Measurements from ENCODE around the gene MNT.

MNT gene

DNA sequence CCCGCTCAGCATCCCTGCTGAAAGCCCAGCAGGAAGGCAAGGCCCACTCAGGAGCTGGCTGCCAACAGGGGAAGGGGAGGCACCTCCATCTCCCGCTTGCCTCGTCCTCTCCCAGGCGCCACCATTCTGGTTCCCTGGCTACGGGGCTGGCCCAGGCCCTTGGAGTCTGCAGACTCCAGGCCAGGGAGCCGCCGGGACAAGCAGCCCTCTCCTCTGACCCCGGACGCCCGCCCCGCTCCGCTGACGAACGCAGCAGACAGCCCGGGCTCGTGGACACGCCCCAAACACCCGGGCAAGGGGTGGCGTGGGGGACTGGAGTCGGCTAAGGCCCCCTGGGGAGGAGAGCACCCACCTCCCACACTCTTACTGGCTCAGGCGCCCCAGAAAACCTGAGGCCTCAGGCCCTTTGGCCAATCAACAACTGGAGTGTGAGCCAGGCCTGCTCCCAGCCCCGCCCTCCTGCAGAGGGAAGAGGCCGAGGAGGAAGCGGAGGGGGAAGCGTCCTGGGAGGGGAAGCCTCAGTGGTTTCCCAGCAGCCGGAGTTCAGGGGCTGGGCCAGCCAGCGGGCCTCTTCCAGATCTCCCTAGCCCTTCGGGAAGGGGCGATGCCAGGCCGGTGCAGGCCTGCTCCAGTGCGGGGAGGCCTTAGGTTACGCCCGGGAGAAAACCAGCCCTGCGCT, 4.2 kb downstream of the MNT start:
- peak overlapping the region; percentile 90 for H3K27ac ChIP-seq
- H3K27me3 ChIP-seq (replicated peaks), result no peaks in the 10 kb centered on the region
- DNase-seq, result peak; percentile 97
- in situ Hi-C loops (cut with HindIII; ENCODE audit: low pct_ligation_motif_present, low sequenced_read_pairs), result no loop called here
- no peaks in the 10 kb centered on the region for H3K36me3 ChIP-seq (replicated peaks)
- TF ChIP-seq, protein P1, sequence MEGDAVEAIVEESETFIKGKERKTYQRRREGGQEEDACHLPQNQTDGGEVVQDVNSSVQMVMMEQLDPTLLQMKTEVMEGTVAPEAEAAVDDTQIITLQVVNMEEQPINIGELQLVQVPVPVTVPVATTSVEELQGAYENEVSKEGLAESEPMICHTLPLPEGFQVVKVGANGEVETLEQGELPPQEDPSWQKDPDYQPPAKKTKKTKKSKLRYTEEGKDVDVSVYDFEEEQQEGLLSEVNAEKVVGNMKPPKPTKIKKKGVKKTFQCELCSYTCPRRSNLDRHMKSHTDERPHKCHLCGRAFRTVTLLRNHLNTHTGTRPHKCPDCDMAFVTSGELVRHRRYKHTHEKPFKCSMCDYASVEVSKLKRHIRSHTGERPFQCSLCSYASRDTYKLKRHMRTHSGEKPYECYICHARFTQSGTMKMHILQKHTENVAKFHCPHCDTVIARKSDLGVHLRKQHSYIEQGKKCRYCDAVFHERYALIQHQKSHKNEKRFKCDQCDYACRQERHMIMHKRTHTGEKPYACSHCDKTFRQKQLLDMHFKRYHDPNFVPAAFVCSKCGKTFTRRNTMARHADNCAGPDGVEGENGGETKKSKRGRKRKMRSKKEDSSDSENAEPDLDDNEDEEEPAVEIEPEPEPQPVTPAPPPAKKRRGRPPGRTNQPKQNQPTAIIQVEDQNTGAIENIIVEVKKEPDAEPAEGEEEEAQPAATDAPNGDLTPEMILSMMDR (IDR thresholded peaks at IDR 0.05; ENCODE audit: low read depth, low read length, missing control alignments), result no peak
- H3K4me3 ChIP-seq (ENCODE audit: low read depth, low read length), result peak overlapping the region; percentile 38

DNA sequence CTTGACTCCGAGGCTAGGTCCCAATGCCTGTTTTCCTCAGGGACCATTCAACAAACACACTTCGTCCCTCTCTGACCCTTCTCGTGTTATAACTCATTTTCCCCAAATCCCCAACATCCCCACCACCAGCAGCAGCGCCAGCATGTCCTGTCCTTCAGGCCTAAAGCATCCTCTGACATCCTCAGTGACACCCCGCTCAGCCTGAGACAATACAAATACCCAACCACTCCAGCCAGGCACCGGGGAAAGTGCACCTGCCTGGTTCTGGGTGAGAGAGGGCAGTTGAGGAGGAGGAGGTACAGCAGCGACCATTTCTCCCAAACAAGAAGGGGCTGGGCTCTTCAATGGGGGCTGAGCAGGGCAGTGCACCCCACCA, 4.7 kb downstream of the MNT start:
- Histone ChIP-seq H3K27ac (peak overlapping the region; percentile 90), H3K36me3 (replicated peaks) (no peaks in the 10 kb centered on the region), H3K4me3 (ENCODE audit: low read depth, low read length) (peak overlapping the region; percentile 38), H3K27me3 (replicated peaks) (no peaks in the 10 kb centered on the region)
- in situ Hi-C loops (cut with HindIII; ENCODE audit: low pct_ligation_motif_present, low sequenced_read_pairs), result no loop called here
- TF ChIP-seq, protein P1 (IDR thresholded peaks at IDR 0.05; ENCODE audit: low read depth, low read length, missing control alignments), result no peak
- DNase-seq, result no peak

DNA sequence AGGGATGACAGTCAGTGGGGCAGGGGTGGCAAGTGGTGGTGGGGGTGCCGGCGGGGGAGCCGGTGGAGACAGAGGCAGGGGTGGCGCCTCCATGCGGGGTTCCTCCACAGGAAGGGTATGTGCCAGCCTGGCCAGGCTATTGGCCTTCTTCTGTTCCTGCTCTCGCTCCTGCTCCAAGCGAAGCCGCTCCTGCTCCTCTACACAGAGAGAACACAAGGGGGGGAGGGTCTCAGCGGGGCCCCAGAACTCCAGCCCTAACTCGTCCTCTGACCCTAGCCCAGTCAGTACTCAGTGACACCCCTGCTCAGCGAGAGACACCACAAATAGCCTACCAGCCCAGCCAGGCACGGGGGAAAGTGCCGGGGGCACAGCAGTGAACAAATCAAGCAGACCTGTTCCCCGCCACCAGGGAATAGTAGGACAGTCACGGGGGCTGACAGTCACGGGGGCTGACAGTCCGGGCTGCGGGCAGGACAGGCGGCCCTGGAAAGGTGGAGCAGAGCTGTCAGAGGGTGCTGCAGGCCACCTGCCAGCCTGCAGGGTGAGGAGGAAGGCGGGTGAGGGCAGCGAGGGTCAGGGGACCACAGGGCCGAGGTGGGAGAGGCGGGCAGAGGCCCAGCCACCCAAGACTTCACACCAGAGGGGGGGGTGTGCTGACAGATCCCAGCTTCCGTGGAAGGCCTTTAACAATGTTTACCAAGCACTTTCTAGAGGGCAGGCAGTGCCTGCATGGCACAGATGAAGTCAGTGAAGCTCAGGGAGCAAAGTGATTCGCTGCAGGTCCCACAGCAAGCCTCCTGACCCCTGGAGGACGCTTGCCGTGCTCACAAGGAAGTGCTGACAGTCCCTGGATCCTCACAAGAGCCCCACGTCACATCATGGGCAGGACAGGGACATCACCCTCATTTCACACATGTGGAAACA, 5.3 kb downstream of the MNT start:
- Histone ChIP-seq H3K4me3 (ENCODE audit: low read depth, low read length) (no peak overlapping the region), H3K36me3 (replicated peaks) (no peaks in the 10 kb centered on the region), H3K27me3 (replicated peaks) (no peaks in the 10 kb centered on the region), H3K27ac (peak overlapping the region; percentile 90)
- in situ Hi-C loops (cut with HindIII; ENCODE audit: low pct_ligation_motif_present, low sequenced_read_pairs), result no loop called here
- DNase-seq, result peak; percentile 63
- TF ChIP-seq, protein P1 (IDR thresholded peaks at IDR 0.05; ENCODE audit: low read depth, low read length, missing control alignments), result peak; percentile 25

DNA sequence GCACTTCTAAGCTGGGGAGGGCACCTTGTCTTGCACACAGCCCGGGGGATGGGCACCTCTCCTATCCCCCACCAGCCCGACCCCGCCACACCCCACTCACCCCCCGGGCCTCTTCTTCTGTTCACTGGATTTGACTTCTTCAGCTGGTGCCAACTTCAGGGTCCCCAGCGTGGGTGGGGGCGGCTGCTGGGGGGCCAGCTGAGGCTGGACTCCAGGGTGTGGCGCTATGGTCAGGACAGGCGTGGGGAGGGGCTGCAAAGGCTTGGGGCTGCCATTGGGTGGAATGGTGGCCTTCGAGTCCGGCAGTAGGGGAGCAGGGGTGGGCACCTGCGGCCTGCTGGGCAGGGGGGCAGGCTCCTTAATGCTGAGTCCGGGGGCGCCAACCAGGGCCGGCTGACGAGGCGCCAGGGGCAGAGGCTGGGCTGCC, 6.1 kb downstream of the MNT start:
- TF ChIP-seq, protein P1 (IDR thresholded peaks at IDR 0.05; ENCODE audit: low read depth, low read length, missing control alignments), result no peak
- Histone ChIP-seq H3K27me3 (replicated peaks) (no peaks in the 10 kb centered on the region), H3K27ac (no peak overlapping the region), H3K36me3 (replicated peaks) (no peaks in the 10 kb centered on the region), H3K4me3 (ENCODE audit: low read depth, low read length) (no peak overlapping the region)
- in situ Hi-C loops (cut with HindIII; ENCODE audit: low pct_ligation_motif_present, low sequenced_read_pairs), result no loop called here
- DNase-seq, result no peak

DNA sequence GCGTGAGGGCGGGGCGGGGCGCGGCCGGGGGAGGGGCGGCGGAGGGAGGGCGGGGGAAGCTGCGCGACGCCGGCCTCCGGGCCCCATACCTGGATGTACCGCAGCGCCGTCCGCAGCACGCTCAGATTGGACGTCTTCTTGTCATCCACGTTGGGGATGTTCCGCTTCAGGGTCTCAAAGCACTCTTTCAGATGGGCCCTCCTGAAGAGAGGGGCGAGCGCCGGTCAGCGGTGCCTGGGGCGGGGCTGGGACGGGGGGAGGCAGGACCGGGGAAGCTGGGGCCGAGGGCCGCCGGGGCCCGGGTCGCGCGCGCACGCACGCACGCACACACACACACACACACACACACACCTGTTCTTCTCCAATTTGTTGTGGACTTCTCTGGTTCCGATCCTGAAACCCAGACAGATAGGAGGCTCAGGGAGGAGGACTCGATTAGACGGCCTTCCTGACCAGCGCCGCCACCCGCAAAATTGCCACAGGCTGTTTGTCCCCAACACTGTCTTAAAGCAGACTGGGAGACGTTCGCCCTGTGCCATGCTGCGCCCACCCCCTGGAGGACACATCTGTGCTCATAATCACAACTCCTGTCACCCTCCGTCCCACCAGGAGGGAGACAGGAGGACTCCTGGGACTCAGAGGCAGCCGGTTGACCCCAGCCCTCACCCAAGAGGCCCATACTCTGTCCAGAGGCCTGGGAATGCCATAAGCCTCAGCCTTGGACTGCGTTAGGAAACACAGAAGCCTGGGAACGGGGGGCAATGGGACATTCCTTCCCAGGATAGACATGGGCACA, 6.7 kb downstream of the MNT start:
- TF ChIP-seq, protein P1 (IDR thresholded peaks at IDR 0.05; ENCODE audit: low read depth, low read length, missing control alignments), result no peak

More for the DNA sequence above, 6.7 kb downstream of the MNT start:
- H3K27me3 ChIP-seq (replicated peaks), result no peaks in the 10 kb centered on the region
- in situ Hi-C loops (cut with HindIII; ENCODE audit: low pct_ligation_motif_present, low sequenced_read_pairs), result no loop called here
- peak overlapping the region; percentile 99 for H3K27ac ChIP-seq
- peak overlapping the region; percentile 39 for H3K4me3 ChIP-seq (ENCODE audit: low read depth, low read length)
- H3K36me3 ChIP-seq (replicated peaks), result no peaks in the 10 kb centered on the region
- no peak for DNase-seq

Measured in brain microvascular endothelial cell (primary cell).